ENCODE data around the gene TRPC3.

Gene TRPC3

GRCh38 chr4:121951521-121952110, at the start of gene TRPC3:
TSS of gene TRPC3 (minus strand) at chr4:121952060. CDS start at chr4:121951680, 380 bp downstream.
- DNase-seq = no peak

- no peak for DNase-seq
Measured at GRCh38 chr4:122000849-122001248, 49.0 kb upstream of the TRPC3 start.

GRCh38 chr4:121998024-121998423, 46.2 kb upstream of the TRPC3 start:
- DNase-seq = no peak

- DNase-seq = no peak
Measured at GRCh38 chr4:121995790-121996537, 44.1 kb upstream of the TRPC3 start.

- no peak for DNase-seq
Measured at GRCh38 chr4:121991968-121992367, 40.1 kb upstream of the TRPC3 start.

GRCh38 chr4:121990489-121990888, 38.6 kb upstream of the TRPC3 start:
- no peak for DNase-seq

- no peak for DNase-seq
Measured at GRCh38 chr4:121989715-121990114, 37.9 kb upstream of the TRPC3 start.

- no peak for DNase-seq
Measured at GRCh38 chr4:121988950-121989349, 37.1 kb upstream of the TRPC3 start.

- no peak for DNase-seq
Measured at GRCh38 chr4:121980643-121981042, 28.8 kb upstream of the TRPC3 start.

GRCh38 chr4:121978172-121978516, 26.3 kb upstream of the TRPC3 start:
- DNase-seq = no peak

GRCh38 chr4:121977251-121978171, 25.7 kb upstream of the TRPC3 start:
- DNase-seq = no peak

GRCh38 chr4:121975784-121976183, 23.9 kb upstream of the TRPC3 start:
- no peak for DNase-seq

- DNase-seq = no peak
Measured at GRCh38 chr4:121973816-121974215, 22.0 kb upstream of the TRPC3 start.

GRCh38 chr4:121968859-121969258, 17.0 kb upstream of the TRPC3 start:
- DNase-seq = no peak

- DNase-seq = no peak
Measured at GRCh38 chr4:121964958-121965357, 13.1 kb upstream of the TRPC3 start.

- DNase-seq = no peak
Measured at GRCh38 chr4:121960818-121961217, 9.0 kb upstream of the TRPC3 start.

- no peak for DNase-seq
Measured at GRCh38 chr4:121958777-121959176, 6.9 kb upstream of the TRPC3 start.

GRCh38 chr4:121957266-121957665, 5.4 kb upstream of the TRPC3 start:
- DNase-seq = no peak

GRCh38 chr4:121953860-121954259, 2.0 kb upstream of the TRPC3 start:
- no peak for DNase-seq

- no peak for DNase-seq
Measured at GRCh38 chr4:121952290-121952689, 430 bp upstream of the TRPC3 start.

- DNase-seq = no peak
Measured at GRCh38 chr4:121950680-121951520, 960 bp downstream of the TRPC3 start.

- DNase-seq = no peak
Measured at GRCh38 chr4:121950212-121950679, 1.6 kb downstream of the TRPC3 start.

GRCh38 chr4:121946644-121947043, 5.2 kb downstream of the TRPC3 start:
- no peak for DNase-seq
